Rectal smooth muscle tissue (tissue), 1 donor: ENCODE data around the gene MSL3B.

ENCODE experiments used
- H3K27ac ChIP-seq: one replicate; pipeline ENCODE4 v1.7.0; 2013; ENCODE audit warnings: low read depth, low read length, inconsistent platforms
- H3K27me3 ChIP-seq: one replicate; pipeline ENCODE4 v1.7.0; 2013; ENCODE audit warnings: low read length; ENCODE audit not compliant: control insufficient read depth, insufficient read depth
- H3K36me3 ChIP-seq: one replicate; pipeline ENCODE4 v1.7.0; 2013; ENCODE audit warnings: low read length; ENCODE audit not compliant: control insufficient read depth, insufficient read depth
- H3K4me1 ChIP-seq: one replicate; pipeline ENCODE4 v1.7.0; 2013; ENCODE audit warnings: low read length; ENCODE audit not compliant: control insufficient read depth, insufficient read depth
- H3K4me3 ChIP-seq: one replicate; pipeline ENCODE4 v1.7.0; 2013; ENCODE audit warnings: low read length
- H3K9ac ChIP-seq: one replicate; pipeline ENCODE4 v1.7.0; 2013; ENCODE audit warnings: low read length

Gene MSL3B

DNA sequence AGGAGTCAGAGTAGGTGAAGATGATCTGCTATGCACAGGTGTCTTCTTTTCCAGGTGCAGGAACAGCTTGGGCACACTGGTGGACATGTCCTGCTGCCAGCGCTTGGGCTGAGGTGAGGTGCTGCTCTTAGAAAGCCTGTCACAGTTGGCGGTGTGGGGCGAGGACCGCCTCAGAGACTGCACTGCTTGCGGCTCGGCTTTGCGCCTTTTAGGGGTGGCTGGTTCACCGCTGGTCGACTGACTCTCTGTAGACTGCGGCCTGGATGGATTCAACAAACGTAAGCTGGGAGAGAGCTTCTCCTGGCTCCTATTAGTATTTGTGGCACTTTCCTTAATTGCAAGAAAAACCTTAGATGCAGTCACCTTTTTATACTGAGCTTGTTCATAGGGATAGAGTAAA is 1.7 kb downstream of the MSL3B start:
- H3K27ac ChIP-seq = no peak overlapping the region
- H3K36me3 ChIP-seq = no peaks in the 10 kb centered on the region
- no peaks in the 10 kb centered on the region for H3K4me1 ChIP-seq
- H3K27me3 ChIP-seq = no peaks in the 10 kb centered on the region
- no peak overlapping the region for H3K4me3 ChIP-seq
- no peak overlapping the region for H3K9ac ChIP-seq

DNA sequence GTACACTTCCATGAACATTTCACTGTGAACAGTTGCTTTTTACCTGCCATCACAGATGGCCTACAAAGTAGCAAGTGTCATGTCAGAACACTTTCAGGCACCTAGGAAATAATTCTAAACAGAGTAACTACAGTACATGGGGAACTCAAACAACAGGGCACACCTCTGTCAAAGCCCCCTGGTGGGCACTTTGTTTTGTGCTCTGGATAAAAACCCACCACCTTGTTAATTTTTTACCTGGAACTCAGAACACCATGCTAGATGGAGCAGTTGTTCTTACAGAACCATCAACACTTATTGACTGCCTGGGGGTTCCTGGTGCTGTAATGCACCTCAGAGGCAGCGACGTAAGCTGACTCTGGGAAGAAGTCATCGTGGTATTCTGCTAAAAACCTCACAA is 2.3 kb downstream of the MSL3B start:
- H3K27me3 ChIP-seq = no peaks in the 10 kb centered on the region
- no peaks in the 10 kb centered on the region for H3K4me1 ChIP-seq
- no peak overlapping the region for H3K9ac ChIP-seq
- no peaks in the 10 kb centered on the region for H3K36me3 ChIP-seq
- no peak overlapping the region for H3K4me3 ChIP-seq
- H3K27ac ChIP-seq = no peak overlapping the region

DNA sequence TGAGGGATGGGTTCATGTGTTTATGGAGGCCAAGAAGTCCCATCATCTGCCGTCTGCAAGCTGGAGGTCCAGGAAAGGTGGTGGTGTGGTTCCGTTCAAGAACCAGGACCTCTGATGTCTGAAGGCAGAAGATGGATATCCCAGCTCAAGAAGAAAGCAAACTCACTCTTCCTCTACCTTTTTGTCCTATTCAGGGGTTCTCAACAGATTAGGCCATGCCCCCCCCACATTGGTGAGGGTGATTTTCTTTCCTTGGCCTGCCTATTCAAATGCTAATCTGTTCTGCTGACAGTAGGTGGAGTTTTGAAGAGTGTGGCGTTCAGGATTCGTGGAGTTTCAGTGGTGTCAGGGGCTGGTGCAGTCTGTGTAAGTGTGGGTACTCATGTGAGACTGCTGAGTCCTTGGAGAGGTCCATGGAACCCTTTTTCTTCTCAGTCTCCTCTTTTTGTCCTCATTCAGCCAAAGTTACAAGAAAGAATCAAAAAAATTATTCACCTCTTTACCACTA is 5.9 kb downstream of the MSL3B start:
- Histone ChIP-seq H3K27ac (no peak overlapping the region), H3K36me3 (no peaks in the 10 kb centered on the region), H3K9ac (no peak overlapping the region), H3K27me3 (no peaks in the 10 kb centered on the region), H3K4me1 (no peaks in the 10 kb centered on the region), H3K4me3 (no peak overlapping the region)

- Histone ChIP-seq H3K4me1 (no peaks in the 10 kb centered on the region), H3K36me3 (no peaks in the 10 kb centered on the region), H3K27me3 (no peaks in the 10 kb centered on the region), H3K27ac (no peak overlapping the region), H3K4me3 (no peak overlapping the region), H3K9ac (no peak overlapping the region)
These were observed 9.9 kb downstream of the MSL3B start for GRCh38 chr2:233858331-233858730.

- Histone ChIP-seq H3K27me3 (no peaks in the 10 kb centered on the region), H3K4me1 (no peaks in the 10 kb centered on the region), H3K9ac (no peak overlapping the region), H3K36me3 (no peaks in the 10 kb centered on the region), H3K4me3 (no peak overlapping the region), H3K27ac (no peak overlapping the region)
These were observed 10.6 kb downstream of the MSL3B start for GRCh38 chr2:233857511-233858141.

DNA sequence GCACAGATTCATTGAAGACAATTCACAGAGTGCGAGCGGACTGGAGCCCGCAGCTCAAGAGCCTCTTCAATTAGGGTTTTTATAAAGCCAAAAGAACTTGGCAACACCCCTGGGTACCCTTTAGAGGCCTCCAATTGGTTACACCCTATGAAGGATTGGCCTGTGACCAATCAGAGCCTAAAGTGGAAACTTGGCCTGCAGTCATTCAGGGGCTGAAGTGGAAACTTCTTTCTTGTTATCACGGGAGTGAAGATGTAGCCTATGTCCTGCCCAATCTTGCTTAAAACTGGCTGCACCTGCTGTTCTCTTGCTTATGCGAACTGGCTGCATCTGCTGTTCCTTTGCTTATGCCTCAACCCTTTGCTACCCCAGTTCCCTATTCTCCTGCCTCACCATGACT is 12.0 kb downstream of the MSL3B start:
- Histone ChIP-seq H3K4me3 (no peak overlapping the region), H3K9ac (no peak overlapping the region), H3K27me3 (no peaks in the 10 kb centered on the region), H3K4me1 (no peaks in the 10 kb centered on the region), H3K36me3 (no peaks in the 10 kb centered on the region), H3K27ac (no peak overlapping the region)

DNA sequence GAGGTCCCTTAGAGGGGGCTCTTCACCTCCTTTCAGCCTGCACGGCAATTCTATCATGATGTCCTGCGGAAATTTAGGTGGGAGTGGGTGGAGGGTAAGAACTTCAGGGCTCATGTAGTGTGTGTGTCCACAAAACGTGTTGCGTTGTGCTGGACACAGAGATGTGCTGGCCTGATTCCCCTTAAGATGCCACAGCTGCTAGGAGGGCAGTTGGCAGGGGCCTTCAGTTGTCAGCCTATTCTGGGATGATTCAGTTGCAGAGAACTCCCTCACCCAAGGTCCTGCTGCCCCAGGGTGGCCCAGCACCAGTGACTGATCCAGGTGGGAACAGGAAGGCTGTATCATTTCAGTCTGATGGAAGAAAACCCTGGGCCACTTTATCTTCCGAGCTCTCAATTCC is 12.8 kb downstream of the MSL3B start:
- Histone ChIP-seq H3K4me1 (no peaks in the 10 kb centered on the region), H3K4me3 (no peak overlapping the region), H3K27ac (no peak overlapping the region), H3K9ac (no peak overlapping the region), H3K27me3 (no peaks in the 10 kb centered on the region), H3K36me3 (no peaks in the 10 kb centered on the region)

GRCh38 chr2:233854241-233854981 is 13.8 kb downstream of the MSL3B start, which contains the start of gene HJURP:
HJURP (minus strand) TSS chr2:233854535; CDS start chr2:233854500, 35 bp downstream.
- H3K9ac ChIP-seq = peak within 1 kb of the TSS; percentile 6
- no peaks in the 10 kb centered on the region for H3K36me3 ChIP-seq
- no peaks in the 10 kb centered on the region for H3K27me3 ChIP-seq
- H3K27ac ChIP-seq = no peak within 1 kb of the TSS
- H3K4me1 ChIP-seq = no peaks in the 10 kb centered on the region
- peak within 1 kb of the TSS; percentile 87 for H3K4me3 ChIP-seq

DNA sequence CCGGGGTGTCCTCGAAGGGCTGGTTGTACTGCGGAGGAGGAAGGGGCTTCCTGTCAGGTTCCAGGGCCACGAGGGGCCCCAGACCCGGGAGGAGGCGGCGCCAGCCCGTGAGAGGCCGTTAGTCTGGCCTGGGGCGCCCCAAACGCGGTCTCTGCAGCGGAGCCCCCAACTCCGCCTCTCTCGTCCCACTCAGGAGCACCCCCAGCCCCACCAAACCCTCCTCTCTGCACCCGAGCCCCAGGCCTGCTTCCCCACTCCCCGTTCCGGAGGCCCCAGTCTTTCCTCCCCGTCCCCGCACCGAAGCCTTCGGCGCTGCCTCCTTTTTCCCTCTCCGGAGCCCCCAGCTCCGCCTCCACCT is 14.3 kb downstream of the MSL3B start:
- H3K4me3 ChIP-seq = peak overlapping the region; percentile 87
- no peaks in the 10 kb centered on the region for H3K36me3 ChIP-seq
- no peak overlapping the region for H3K27ac ChIP-seq
- H3K9ac ChIP-seq = peak overlapping the region; percentile 6
- H3K4me1 ChIP-seq = no peaks in the 10 kb centered on the region
- no peaks in the 10 kb centered on the region for H3K27me3 ChIP-seq

DNA sequence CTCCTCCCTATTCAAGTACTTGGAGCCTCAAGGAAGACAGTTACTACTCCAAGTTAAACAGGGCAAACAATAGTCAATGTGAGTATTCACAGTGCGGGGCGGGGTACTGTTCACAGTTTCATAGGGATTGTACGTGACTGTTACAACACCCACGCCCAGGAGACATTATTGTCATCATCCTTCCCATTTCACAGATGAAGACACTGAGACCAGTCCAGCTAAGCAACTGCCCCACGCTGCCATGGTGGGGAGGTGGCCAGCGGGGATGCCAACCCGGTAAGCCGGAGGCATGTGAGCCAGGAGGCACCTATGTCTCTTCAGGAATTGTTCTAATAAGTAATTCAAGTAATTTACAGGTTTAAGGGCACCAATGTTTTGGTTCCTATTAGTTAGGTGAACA is 14.8 kb downstream of the MSL3B start:
- H3K4me3 ChIP-seq = peak overlapping the region; percentile 87
- no peaks in the 10 kb centered on the region for H3K27me3 ChIP-seq
- H3K27ac ChIP-seq = no peak overlapping the region
- no peaks in the 10 kb centered on the region for H3K4me1 ChIP-seq
- no peaks in the 10 kb centered on the region for H3K36me3 ChIP-seq
- H3K9ac ChIP-seq = no peak overlapping the region

DNA sequence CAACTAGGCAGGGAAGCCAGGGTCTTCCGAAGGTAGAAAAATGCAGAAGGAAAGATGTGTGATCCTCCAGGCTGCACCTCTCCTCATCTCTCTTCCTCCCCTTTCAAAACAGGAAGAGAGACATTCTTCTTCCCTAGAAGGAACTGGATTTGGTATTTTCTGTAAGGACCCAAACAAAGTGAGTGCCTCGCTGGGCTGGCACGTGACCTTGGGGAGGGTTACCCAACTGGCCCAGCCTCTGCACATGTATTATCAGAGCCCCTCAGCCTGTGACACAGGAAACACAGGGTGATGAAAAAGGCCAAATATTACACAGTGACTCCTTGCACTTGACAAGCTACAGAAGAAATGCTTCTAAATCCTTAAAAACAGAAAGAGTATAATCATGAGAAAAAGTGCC is 16.1 kb downstream of the MSL3B start:
- no peaks in the 10 kb centered on the region for H3K27me3 ChIP-seq
- no peak overlapping the region for H3K9ac ChIP-seq
- H3K27ac ChIP-seq = no peak overlapping the region
- H3K4me3 ChIP-seq = peak overlapping the region; percentile 5
- no peaks in the 10 kb centered on the region for H3K36me3 ChIP-seq
- H3K4me1 ChIP-seq = no peaks in the 10 kb centered on the region

- no peak overlapping the region for H3K9ac ChIP-seq
- H3K4me3 ChIP-seq = no peak overlapping the region
- H3K27me3 ChIP-seq = no peaks in the 10 kb centered on the region
- H3K36me3 ChIP-seq = no peaks in the 10 kb centered on the region
- H3K27ac ChIP-seq = no peak overlapping the region
- no peaks in the 10 kb centered on the region for H3K4me1 ChIP-seq
These were observed 17.0 kb downstream of the MSL3B start for GRCh38 chr2:233851169-233851568.

GRCh38 chr2:233850745-233851144 is 17.4 kb downstream of the MSL3B start:
- Histone ChIP-seq H3K27ac (no peak overlapping the region), H3K4me1 (no peaks in the 10 kb centered on the region), H3K27me3 (no peaks in the 10 kb centered on the region), H3K9ac (no peak overlapping the region), H3K36me3 (no peaks in the 10 kb centered on the region), H3K4me3 (no peak overlapping the region)
